ENCODE data around the gene BMS1. TPM values are rescaled to one million over a fixed set of nuclear protein-coding genes. Genes with fewer than 3 reads are reported as not detected.

BMS1 gene
- total and polyA plus RNA-seq, 2 of the 4 experiments (the other 2 are of a cell fraction), result 7.5 to 22.9 TPM

DNA sequence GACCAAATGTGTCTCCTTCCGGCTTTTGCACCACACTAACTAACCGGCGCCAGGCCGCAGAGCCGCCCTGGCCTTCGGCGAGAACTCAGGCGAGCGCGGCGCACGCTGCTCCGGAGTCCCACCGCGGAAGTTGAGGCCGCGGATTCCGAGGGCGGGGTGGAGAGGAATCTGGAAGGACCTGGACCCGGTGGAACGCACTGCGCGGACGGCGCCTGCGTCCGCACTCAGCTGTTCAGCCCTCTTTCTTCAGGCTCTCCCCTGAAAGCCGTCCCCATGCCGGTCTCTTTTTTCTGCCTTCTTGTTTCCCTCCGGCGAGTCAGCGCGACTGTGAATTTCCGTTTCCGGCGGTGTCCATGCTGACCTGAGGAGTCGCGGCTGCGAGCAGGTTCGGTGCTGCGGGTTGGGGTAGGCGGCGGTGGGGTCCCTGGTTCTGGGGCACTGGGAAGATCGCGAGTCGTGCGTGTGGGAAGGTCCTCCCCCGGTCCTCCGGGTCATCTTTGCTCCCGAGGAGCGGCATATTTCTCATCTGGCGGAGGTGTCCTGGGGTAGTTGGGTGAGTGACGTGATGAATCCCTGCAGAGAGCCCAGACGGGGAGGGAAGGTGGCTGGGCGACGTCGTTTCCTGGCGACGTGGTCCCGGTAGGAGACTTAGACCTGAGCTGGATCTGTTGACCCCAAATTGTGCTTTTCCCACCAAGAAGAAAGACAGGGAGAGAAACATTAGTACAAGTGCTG is at the start of gene BMS1 (continued):
- no peak for TF ChIP-seq RFX5 (IDR thresholded peaks at IDR 0.05; ENCODE audit: low read depth, low read length)
- TF ChIP-seq MXI1 (IDR thresholded peaks at IDR 0.05; ENCODE audit: borderline replicate concordance, low read depth, low read length), result peak; percentile 74; the same call in 1 of the 2 replicates
- no peak for TF ChIP-seq CEBPB (IDR thresholded peaks at IDR 0.05; ENCODE audit: low read depth, low read length)
- TF ChIP-seq POLR2A (IDR thresholded peaks at IDR 0.05; ENCODE audit: low read depth, low read length), result peak; percentile 79

DNA sequence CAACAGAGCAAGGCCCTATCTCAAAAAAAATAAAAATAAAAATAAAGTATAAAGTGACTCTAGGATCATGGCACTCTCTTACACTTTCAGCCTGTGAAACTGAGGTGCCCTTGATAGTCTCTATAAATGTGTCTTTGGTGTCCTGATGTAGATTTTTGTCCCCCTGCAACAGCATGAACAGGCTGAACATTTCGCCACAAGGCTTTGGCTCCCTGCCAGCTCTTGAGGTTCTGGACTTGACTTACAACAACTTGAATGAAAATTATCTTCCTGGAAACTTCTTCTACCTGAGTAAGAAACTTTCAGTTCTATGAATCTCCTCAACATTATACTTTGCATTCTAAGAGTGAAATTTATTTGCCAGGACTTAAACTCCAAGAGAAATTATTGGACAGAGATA is 48.1 kb upstream of the BMS1 start:
- CTCF ChIA-PET, result no interaction called here
- no peak overlapping the region for H3K23ac ChIP-seq (ENCODE audit: low read depth, low read length)
- no peak overlapping the region for H3K56ac ChIP-seq (ENCODE audit: extremely low read depth, insufficient read depth, low read length)
- H2AFZ ChIP-seq (replicated peaks; ENCODE audit: low read length, poor library complexity), result no peak overlapping the region
- H2AK5ac ChIP-seq (ENCODE audit: low read depth, low read length), result no peak overlapping the region
- BruUV-seq (replicated peaks), result no TSS peak
- no peak overlapping the region for H3K4ac ChIP-seq (ENCODE audit: low read depth, low read length)
- H4K8ac ChIP-seq (ENCODE audit: low read depth in 2 of 2, low read length in 2 of 2), result no peak overlapping the region
- H3K9me1 ChIP-seq (ENCODE audit: insufficient read depth, low read length), result no peaks in the 10 kb centered on the region
- DNase-seq, result no peak
- no peaks in the 10 kb centered on the region for H3K9me3 ChIP-seq (ENCODE audit: control insufficient read depth, insufficient read depth, low read length)
- intact Hi-C loops (cut with micrococcal nuclease), result no loop called here
- H3K27ac ChIP-seq (ENCODE audit: insufficient read depth, low read length), result no peak overlapping the region
- in situ Hi-C loops (cut with MboI; ENCODE audit: low sequenced_read_pairs), result no loop called here
- no peak overlapping the region for H3K4me2 ChIP-seq (ENCODE audit: low read depth, low read length)
- no peak overlapping the region for H2BK15ac ChIP-seq (ENCODE audit: low read depth, low read length)
- no peak overlapping the region for H3K18ac ChIP-seq (ENCODE audit: low read depth, low read length)
- no peaks in the 10 kb centered on the region for H3K4me1 ChIP-seq (ENCODE audit: control insufficient read depth, insufficient read depth, low read length)
- no peak overlapping the region for H2BK120ac ChIP-seq (ENCODE audit: low read depth, low read length)
- H3K79me1 ChIP-seq (ENCODE audit: low read depth in 1 of 2, low read length in 2 of 2), result no peaks in the 10 kb centered on the region
- H3K36me3 ChIP-seq (ENCODE audit: control insufficient read depth, insufficient read depth, low read length), result no peaks in the 10 kb centered on the region
- no peak overlapping the region for H2BK20ac ChIP-seq (ENCODE audit: low read depth, low read length)
- H3K14ac ChIP-seq (replicated peaks; ENCODE audit: low read depth, low read length), result no peak overlapping the region
- dilution Hi-C loops (cut with HindIII; ENCODE audit: low sequenced_read_pairs, unreplicated experiment), result no loop called here
- H4K20me1 ChIP-seq (ENCODE audit: insufficient read depth, low read length), result no peaks in the 10 kb centered on the region
- no peak overlapping the region for H4K5ac ChIP-seq (ENCODE audit: low read depth, low read length)
- H3K27me3 ChIP-seq (ENCODE audit: control insufficient read depth, insufficient read depth, low read length), result no peaks in the 10 kb centered on the region
- no peak overlapping the region for H4K91ac ChIP-seq (ENCODE audit: insufficient read depth, low read depth, low read length)
- no peak for ATAC-seq (ENCODE audit: low read depth)
- no peak overlapping the region for H3K9ac ChIP-seq (ENCODE audit: low read depth, low read length)
- H2BK5ac ChIP-seq (ENCODE audit: low read depth, low read length, poor library complexity, severe bottlenecking), result no peak overlapping the region
- H2AK9ac ChIP-seq (replicated peaks; ENCODE audit: low read depth, low read length, poor library complexity), result no peak overlapping the region
- TF ChIP-seq, protein P1, sequence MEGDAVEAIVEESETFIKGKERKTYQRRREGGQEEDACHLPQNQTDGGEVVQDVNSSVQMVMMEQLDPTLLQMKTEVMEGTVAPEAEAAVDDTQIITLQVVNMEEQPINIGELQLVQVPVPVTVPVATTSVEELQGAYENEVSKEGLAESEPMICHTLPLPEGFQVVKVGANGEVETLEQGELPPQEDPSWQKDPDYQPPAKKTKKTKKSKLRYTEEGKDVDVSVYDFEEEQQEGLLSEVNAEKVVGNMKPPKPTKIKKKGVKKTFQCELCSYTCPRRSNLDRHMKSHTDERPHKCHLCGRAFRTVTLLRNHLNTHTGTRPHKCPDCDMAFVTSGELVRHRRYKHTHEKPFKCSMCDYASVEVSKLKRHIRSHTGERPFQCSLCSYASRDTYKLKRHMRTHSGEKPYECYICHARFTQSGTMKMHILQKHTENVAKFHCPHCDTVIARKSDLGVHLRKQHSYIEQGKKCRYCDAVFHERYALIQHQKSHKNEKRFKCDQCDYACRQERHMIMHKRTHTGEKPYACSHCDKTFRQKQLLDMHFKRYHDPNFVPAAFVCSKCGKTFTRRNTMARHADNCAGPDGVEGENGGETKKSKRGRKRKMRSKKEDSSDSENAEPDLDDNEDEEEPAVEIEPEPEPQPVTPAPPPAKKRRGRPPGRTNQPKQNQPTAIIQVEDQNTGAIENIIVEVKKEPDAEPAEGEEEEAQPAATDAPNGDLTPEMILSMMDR (conservative IDR thresholded peaks at IDR 0.05; ENCODE audit: low read depth, low read length), result no peak
- TF ChIP-seq RAD21 (IDR thresholded peaks at IDR 0.05; ENCODE audit: low read length), result no peak
- POLR2A ChIA-PET (ENCODE audit: unreplicated experiment), result no interaction called here
- no CpG with 5 or more reads among the region's 1 CpG for WGBS, 2 experiments (ENCODE audit: extremely low coverage in 2 of 2, insufficient read length in 1 of 2)
- H3K4me3 ChIP-seq (ENCODE audit: insufficient read depth, low read depth, low read length), result no peak overlapping the region

All from IMR-90 (cell line).